Mesendoderm (in vitro differentiated cells): Measurements from ENCODE around the gene CASP4.
A peak's percentile ranks its signal among the peaks of the same experiment; 100 is the strongest.

ENCODE experiments used
- DNase-seq: peaks from one replicate; pipeline ENCODE4 v3.0.0; 2013
- H2AK5ac ChIP-seq: 2 replicates; pipeline ENCODE4 v1.6.1; 2013; ENCODE audit warnings: low read length, inconsistent platforms
- H2BK120ac ChIP-seq: 2 replicates; pipeline ENCODE4 v1.6.1; 2013; ENCODE audit warnings: low read depth, mild to moderate bottlenecking, low read length, moderate library complexity, mixed read lengths
- H2BK15ac ChIP-seq: replicated peaks from 2 replicates; pipeline ENCODE4 v1.6.1; 2013; ENCODE audit warnings: low read depth, mild to moderate bottlenecking, moderate library complexity
- H2BK5ac ChIP-seq: 2 replicates; pipeline ENCODE4 v1.6.1; 2013; ENCODE audit warnings: low read length, inconsistent platforms
- H3K18ac ChIP-seq: 2 replicates; pipeline ENCODE4 v1.6.1; 2013; ENCODE audit warnings: mild to moderate bottlenecking, low read length, mixed read lengths
- H3K23ac ChIP-seq: one replicate; pipeline ENCODE4 v1.6.1; 2013; ENCODE audit warnings: low read length
- H3K27ac ChIP-seq: 2 replicates; pipeline ENCODE4 v1.5.1; 2013; ENCODE audit warnings: low read depth, mild to moderate bottlenecking, inconsistent platforms, low read length, moderate library complexity
- H3K27me3 ChIP-seq: 2 replicates; pipeline ENCODE4 v1.6.1; 2013; ENCODE audit warnings: low read length, control low read depth, mild to moderate bottlenecking, inconsistent platforms; ENCODE audit not compliant: insufficient read depth, poor library complexity
- H3K36me3 ChIP-seq: 2 replicates; pipeline ENCODE4 v1.6.1; 2013; ENCODE audit warnings: low read length, inconsistent platforms; ENCODE audit not compliant: control insufficient read depth, insufficient read depth
- H3K4ac ChIP-seq: one replicate; pipeline ENCODE4 v1.6.1; 2013; ENCODE audit warnings: low read depth, mild to moderate bottlenecking, low read length, moderate library complexity
- H3K4me1 ChIP-seq: 2 replicates; pipeline ENCODE4 v1.6.1; 2013; ENCODE audit warnings: low read depth, low read length, inconsistent platforms; ENCODE audit not compliant: control insufficient read depth
- H3K4me2 ChIP-seq: 2 replicates; pipeline ENCODE4 v1.6.1; 2013; ENCODE audit warnings: low read length
- H3K4me3 ChIP-seq: 2 replicates; pipeline ENCODE4 v1.5.1; 2013; ENCODE audit warnings: mild to moderate bottlenecking, low read length
- H3K56ac ChIP-seq: one replicate; pipeline ENCODE4 v1.6.1; 2013; ENCODE audit warnings: low read length
- H3K79me1 ChIP-seq: 2 replicates; pipeline ENCODE4 v1.6.1; 2013; ENCODE audit warnings: low read length, inconsistent platforms
- H3K79me2 ChIP-seq: 2 replicates; pipeline ENCODE4 v1.6.1; 2013; ENCODE audit warnings: mild to moderate bottlenecking, low read length; ENCODE audit not compliant: control insufficient read depth, insufficient read depth
- H3K9ac ChIP-seq: 2 replicates; pipeline ENCODE4 v1.6.1; 2013; ENCODE audit warnings: low read length, inconsistent platforms
- H4K5ac ChIP-seq: one replicate; pipeline ENCODE4 v1.6.1; 2013; ENCODE audit warnings: low read length
- H4K8ac ChIP-seq: one replicate; pipeline ENCODE4 v1.6.1; 2013; ENCODE audit warnings: low read depth, mild to moderate bottlenecking, control low read depth, low read length, moderate library complexity
- WGBS: extraction: QIAGEN DNeasy Blood & Tissue Kit; methylation state at CpG from one replicate; pipeline ENCODE4 v1.1.7; 2013; ENCODE audit warnings: low lambda C conversion rate, missing lambda C conversion rate; ENCODE audit not compliant: insufficient coverage; ENCODE audit errors: extremely low coverage; 5-methylcytosine and 5-hydroxymethylcytosine counted together

CASP4 gene

DNA sequence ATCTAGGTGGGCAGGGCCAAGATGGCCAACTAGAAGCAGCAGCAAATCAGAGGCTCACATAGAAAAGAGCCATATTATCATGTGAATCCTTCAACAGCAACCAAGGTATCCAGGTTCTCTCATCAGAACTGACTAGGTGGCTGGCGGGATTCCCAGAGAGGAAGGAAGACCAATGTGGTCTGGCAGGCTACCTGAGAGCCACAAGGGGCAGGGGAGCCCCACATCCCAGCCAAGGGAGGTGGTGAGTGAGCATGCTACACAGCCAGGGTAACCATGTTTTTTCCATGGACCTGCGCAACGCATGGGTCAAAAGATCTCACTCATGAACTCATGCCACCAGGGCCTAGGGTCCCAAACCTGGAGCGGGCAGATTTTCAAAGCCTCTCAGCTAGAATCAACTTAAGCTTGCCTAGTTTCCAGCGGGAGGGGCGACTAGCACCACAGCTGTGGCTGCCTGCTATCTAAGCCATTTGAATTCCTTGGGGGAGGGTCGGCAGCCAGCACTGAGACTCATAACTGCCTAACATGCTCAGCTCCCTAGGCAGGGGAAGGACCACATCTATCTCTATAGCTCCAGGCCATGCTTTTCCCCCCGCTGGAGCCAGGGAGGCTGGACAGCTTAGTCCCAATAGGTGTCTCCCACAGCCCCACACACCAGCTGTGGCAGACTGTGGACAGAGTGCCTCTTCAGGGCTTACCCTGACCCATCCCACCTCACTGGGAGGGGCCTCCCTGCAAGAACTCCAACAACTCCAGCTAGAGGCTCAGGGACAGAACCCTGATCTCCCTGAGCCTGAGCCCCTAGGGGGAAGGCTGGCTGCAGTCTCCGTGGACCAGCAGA is 41.4 kb downstream of the CASP4 start:
- no peaks in the 10 kb centered on the region for H3K4me1 ChIP-seq
- no peak overlapping the region for H3K4me3 ChIP-seq
- H3K36me3 ChIP-seq: no peaks in the 10 kb centered on the region
- no peak overlapping the region for H2BK5ac ChIP-seq
- WGBS: no CpG with 5 or more reads among the region's 9 CpGs
- no peaks in the 10 kb centered on the region for H3K27me3 ChIP-seq
- H3K56ac ChIP-seq: no peak overlapping the region
- H3K79me2 ChIP-seq: no peaks in the 10 kb centered on the region
- no peaks in the 10 kb centered on the region for H3K79me1 ChIP-seq
- H3K27ac ChIP-seq: no peak overlapping the region
- peak; percentile 67 for DNase-seq
- H3K9ac ChIP-seq: no peak overlapping the region
- no peak overlapping the region for H4K8ac ChIP-seq
- H4K5ac ChIP-seq: no peak overlapping the region
- no peak overlapping the region for H3K4me2 ChIP-seq
- H2BK15ac ChIP-seq: no peak overlapping the region
- no peak overlapping the region for H2AK5ac ChIP-seq
- no peak overlapping the region for H2BK120ac ChIP-seq
- no peak overlapping the region for H3K23ac ChIP-seq
- no peak overlapping the region for H3K18ac ChIP-seq
- H3K4ac ChIP-seq: no peak overlapping the region

DNA sequence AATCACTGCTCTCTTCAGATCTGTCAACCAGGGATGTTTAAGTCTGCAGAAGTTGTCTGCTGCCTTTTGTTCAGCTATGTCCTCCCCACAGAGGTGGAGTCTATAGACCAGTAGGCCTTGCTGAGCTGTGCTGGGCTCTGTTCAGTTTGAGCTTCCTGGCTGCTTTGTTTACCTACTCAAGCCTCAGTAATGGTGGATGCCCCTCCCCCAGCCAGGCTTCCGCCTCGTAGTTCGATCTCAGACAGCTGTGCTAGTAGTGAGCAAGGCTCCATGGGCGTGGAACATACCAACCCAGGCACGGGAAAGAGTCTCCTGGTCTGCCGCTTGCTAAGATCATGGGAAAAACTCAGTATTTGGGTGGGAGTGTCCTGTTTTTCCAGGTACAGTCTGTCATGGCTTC is 42.5 kb downstream of the CASP4 start:
- H2BK120ac ChIP-seq: no peak overlapping the region
- no peak overlapping the region for H3K4ac ChIP-seq
- H3K9ac ChIP-seq: no peak overlapping the region
- no peak overlapping the region for H4K5ac ChIP-seq
- no peak overlapping the region for H3K4me3 ChIP-seq
- H2BK15ac ChIP-seq: no peak overlapping the region
- no peak overlapping the region for H3K18ac ChIP-seq
- no peak overlapping the region for H3K23ac ChIP-seq
- H3K27me3 ChIP-seq: no peaks in the 10 kb centered on the region
- no peaks in the 10 kb centered on the region for H3K79me2 ChIP-seq
- H3K56ac ChIP-seq: no peak overlapping the region
- H3K4me1 ChIP-seq: no peaks in the 10 kb centered on the region
- H2AK5ac ChIP-seq: no peak overlapping the region
- H4K8ac ChIP-seq: no peak overlapping the region
- H3K36me3 ChIP-seq: no peaks in the 10 kb centered on the region
- no CpG with 5 or more reads among the region's 6 CpGs for WGBS
- H3K79me1 ChIP-seq: no peaks in the 10 kb centered on the region
- no peak overlapping the region for H3K27ac ChIP-seq
- H2BK5ac ChIP-seq: no peak overlapping the region
- DNase-seq: no peak
- no peak overlapping the region for H3K4me2 ChIP-seq

DNA sequence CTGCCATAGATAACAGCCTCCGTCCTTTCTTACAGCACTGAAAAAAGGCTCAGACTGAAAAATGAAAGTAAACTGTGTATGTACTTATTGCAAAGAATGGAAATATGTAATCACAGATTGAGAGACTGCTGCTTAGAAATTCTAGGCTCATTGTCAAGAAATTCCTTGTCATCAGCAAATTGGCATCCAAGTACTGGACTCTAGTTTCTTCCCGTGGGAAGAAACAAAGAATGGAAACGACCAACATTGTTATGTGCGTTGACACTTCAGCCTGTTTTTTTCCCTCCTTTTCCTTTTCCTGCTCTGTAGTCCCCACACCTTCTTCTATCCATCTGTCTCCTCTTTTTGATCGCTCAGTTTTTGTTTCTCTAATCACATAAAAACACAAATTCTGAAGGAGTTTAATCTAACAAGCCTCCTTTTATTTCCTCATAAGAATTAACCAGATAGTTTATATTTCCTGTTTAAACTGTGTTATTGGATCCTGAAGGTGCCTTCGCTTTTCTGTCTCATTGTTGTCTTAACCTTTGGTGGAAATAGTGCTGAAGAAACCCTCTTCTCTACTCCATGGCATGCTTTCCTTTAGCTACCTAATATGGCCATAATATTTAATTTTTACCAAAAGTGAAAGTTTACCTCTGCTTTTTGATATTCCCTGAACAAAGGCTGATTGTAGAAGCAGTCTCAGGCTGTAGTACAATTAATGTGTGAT is 50.1 kb downstream of the CASP4 start:
- no peak for DNase-seq
- no peaks in the 10 kb centered on the region for H3K4me1 ChIP-seq
- no peaks in the 10 kb centered on the region for H3K27me3 ChIP-seq
- no peak overlapping the region for H3K23ac ChIP-seq
- no peaks in the 10 kb centered on the region for H3K36me3 ChIP-seq
- no peak overlapping the region for H3K9ac ChIP-seq
- H3K56ac ChIP-seq: no peak overlapping the region
- no peak overlapping the region for H3K27ac ChIP-seq
- no peak overlapping the region for H4K5ac ChIP-seq
- WGBS: no CpG with 5 or more reads among the region's 6 CpGs
- H3K4ac ChIP-seq: no peak overlapping the region
- H3K4me3 ChIP-seq: no peak overlapping the region
- H2BK120ac ChIP-seq: no peak overlapping the region
- H4K8ac ChIP-seq: no peak overlapping the region
- H2AK5ac ChIP-seq: no peak overlapping the region
- H3K4me2 ChIP-seq: no peak overlapping the region
- H3K18ac ChIP-seq: no peak overlapping the region
- no peak overlapping the region for H2BK5ac ChIP-seq
- H3K79me1 ChIP-seq: no peaks in the 10 kb centered on the region
- H2BK15ac ChIP-seq: no peak overlapping the region
- no peaks in the 10 kb centered on the region for H3K79me2 ChIP-seq

DNA sequence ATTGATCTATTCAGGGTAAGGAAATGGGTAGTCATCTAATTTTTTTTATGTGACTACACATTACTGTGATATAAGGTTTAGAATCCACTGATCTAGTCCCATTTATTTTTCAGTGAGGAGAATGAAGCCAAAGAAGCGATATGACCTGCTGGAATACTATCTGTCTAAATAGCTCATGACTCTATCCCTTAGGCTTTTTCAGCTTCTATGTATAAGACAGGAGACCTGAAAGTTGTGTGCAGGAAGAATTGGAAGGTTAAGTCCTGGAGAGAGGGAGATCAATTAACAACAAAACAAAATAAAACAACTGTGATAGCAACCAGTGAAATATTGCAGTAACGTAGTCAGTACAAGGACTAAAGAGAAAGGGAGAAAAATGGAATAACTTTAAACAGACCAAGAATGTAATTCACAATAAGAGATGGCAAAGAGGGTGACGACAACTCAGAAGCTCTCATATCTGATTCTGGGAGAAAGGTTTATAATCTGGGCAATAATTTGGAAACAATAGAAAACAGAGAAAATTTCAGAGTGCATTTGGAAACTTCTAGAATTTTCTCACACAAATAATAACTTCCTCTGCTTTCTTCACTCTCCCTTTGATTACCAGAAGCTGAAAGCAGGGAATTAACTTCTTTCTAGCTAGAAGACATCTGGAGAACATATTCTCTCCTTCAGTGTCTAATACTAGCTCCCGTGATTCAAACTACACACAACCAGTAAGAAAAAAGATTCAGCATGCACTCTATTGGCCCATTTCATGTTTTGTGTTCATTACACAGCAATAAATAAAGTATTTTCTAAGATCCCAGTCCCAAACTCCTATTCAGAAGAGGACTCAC is 50.9 kb downstream of the CASP4 start:
- Histone ChIP-seq H3K9ac (no peak overlapping the region), H4K8ac (no peak overlapping the region), H3K23ac (no peak overlapping the region), H3K27ac (no peak overlapping the region), H2BK120ac (no peak overlapping the region), H2AK5ac (no peak overlapping the region), H2BK15ac (no peak overlapping the region), H2BK5ac (no peak overlapping the region), H3K4me3 (no peak overlapping the region), H3K79me1 (no peaks in the 10 kb centered on the region), H3K79me2 (no peaks in the 10 kb centered on the region), H3K56ac (no peak overlapping the region), H3K27me3 (no peaks in the 10 kb centered on the region), H3K4ac (no peak overlapping the region), H4K5ac (no peak overlapping the region), H3K4me1 (no peaks in the 10 kb centered on the region), H3K18ac (no peak overlapping the region), H3K36me3 (no peaks in the 10 kb centered on the region), H3K4me2 (no peak overlapping the region)
- DNase-seq: no peak
- WGBS: no CpG with 5 or more reads among the region's 4 CpGs

DNA sequence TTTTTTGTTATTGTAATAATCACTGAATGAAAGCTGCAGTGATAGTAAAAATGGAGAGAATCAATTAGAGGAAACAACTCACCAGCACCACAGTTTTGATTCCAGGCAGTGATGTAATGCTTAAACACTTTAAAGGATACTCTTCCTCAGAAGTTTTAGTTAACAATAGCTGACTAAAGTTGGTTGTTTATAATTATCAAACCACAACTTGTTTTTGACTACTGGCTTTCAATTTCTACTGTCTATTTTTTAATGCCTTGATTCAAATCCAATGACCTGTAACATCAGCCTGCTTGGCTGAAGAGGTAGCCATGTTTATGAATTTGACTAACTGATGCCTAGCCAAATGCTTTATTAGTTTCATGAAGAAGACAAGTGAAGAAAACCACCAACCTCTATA is 51.9 kb downstream of the CASP4 start:
- Histone ChIP-seq H2AK5ac (no peak overlapping the region), H2BK5ac (no peak overlapping the region), H3K27ac (no peak overlapping the region), H3K23ac (no peak overlapping the region), H2BK15ac (no peak overlapping the region), H3K36me3 (no peaks in the 10 kb centered on the region), H3K4me2 (no peak overlapping the region), H3K4me1 (no peaks in the 10 kb centered on the region), H3K79me1 (no peaks in the 10 kb centered on the region), H3K27me3 (no peaks in the 10 kb centered on the region), H4K5ac (no peak overlapping the region), H3K4ac (no peak overlapping the region), H3K56ac (no peak overlapping the region), H4K8ac (no peak overlapping the region), H3K9ac (no peak overlapping the region), H3K4me3 (no peak overlapping the region), H3K18ac (no peak overlapping the region), H3K79me2 (no peaks in the 10 kb centered on the region), H2BK120ac (no peak overlapping the region)
- no peak for DNase-seq
